A549 (cell line): ENCODE measurements around the gene ANXA3. TPM values are rescaled to one million over a fixed set of nuclear protein-coding genes. Genes with fewer than 3 reads are reported as not detected.

Experiments used
- ATAC-seq, 2 experiments: fragments of 200-7000 bp in 1 of 2; fragments of >200 bp in 1 of 2; cut with Nextera tagmentation in 1 of 2; cut with Tn5 transposase in 1 of 2; 3 replicates each; pipeline versions ENCODE4 v1.8.0 to v1.9.1; 2018 to 2020; ENCODE audit warnings: mild to moderate bottlenecking in 1 of 2, moderate library complexity in 1 of 2
- CTCF ChIA-PET: fragments of 300-600 bp; sonication (Branson Sonifier 250); formaldehyde crosslinking; extraction: SDS; loops from one replicate; lab custom pipeline; 2021; ENCODE audit warnings: antibody characterized with exemption, inconsistent platforms; lab: Yijun Ruan, JAX
- POLR2A ChIA-PET: fragments of 350-600 bp; formaldehyde crosslinking; extraction: SDS; loops from one replicate; lab custom pipeline; 2021; ENCODE audit warnings: antibody characterized with exemption, inconsistent platforms; lab: Yijun Ruan, JAX
- DNase-seq, 2 experiments: peaks; one replicate each; pipeline versions ENCODE4 v3.0.0 to v3.0.0-alpha.2; 2011 to 2016; ENCODE audit warnings: low read depth in 1 of 2, low spot score in 1 of 2
- FAIRE-seq: peaks from 2 replicates; lab custom pipeline; 2011; peaks lifted over from hg19 to GRCh38; lab: Jason Lieb, UNC
- H3K27ac ChIP-seq, 2 experiments: fragments of >200 bp; sonication (Bioruptor Twin); formaldehyde crosslinking; 3 replicates each; pipeline ENCODE4 v1.5.1; 2016 to 2017
- H3K4me1 ChIP-seq: fragments of >200 bp; sonication (Bioruptor Twin); formaldehyde crosslinking; 3 replicates; pipeline ENCODE4 v1.6.1; 2016
- H3K4me2 ChIP-seq: fragments of >200 bp; sonication (Bioruptor Twin); formaldehyde crosslinking; 3 replicates; pipeline ENCODE4 v1.6.1; 2016
- H3K4me3 ChIP-seq: fragments of >200 bp; sonication (Bioruptor Twin); formaldehyde crosslinking; 3 replicates; pipeline ENCODE4 v1.5.1; 2016
- H3K9me3 ChIP-seq: fragments of >200 bp; sonication (Bioruptor Twin); formaldehyde crosslinking; 3 replicates; pipeline ENCODE4 v1.6.1; 2016
- BCL3 ChIP-seq: fragments of >200 bp; sonication (Bioruptor Twin); formaldehyde crosslinking; IDR thresholded peaks from 3 replicates; pipeline ENCODE4 v1.6.1; 2016
- BHLHE40 ChIP-seq: IDR thresholded peaks from 2 replicates; pipeline ENCODE4 v1.6.1; 2012; ENCODE audit warnings: low read depth, low read length, inconsistent platforms
- CBX2 ChIP-seq: fragments of 200-600 bp; sonication (generic); IDR thresholded peaks from 2 replicates; pipeline ENCODE4 v1.6.1; 2016; ENCODE audit warnings: low read depth, mild to moderate bottlenecking, borderline replicate concordance
- CEBPB ChIP-seq, 2 experiments: fragments of >200 bp in 1 of 2; sonication (Bioruptor Twin) in 1 of 2; formaldehyde crosslinking in 1 of 2; IDR thresholded peaks; 2 replicates each; pipeline ENCODE4 v1.6.1; 2012 to 2016
- CHD2 ChIP-seq: fragments of 150-350 bp; IDR thresholded peaks from 2 replicates; pipeline ENCODE4 v1.6.1; 2014; ENCODE audit warnings: low read length; ENCODE audit not compliant: partially characterized antibody
- CHD4 ChIP-seq: fragments of 200-600 bp; sonication (generic); IDR thresholded peaks from 2 replicates; pipeline ENCODE4 v1.6.1; 2016; ENCODE audit warnings: antibody characterized with exemption, mild to moderate bottlenecking, borderline replicate concordance
- EHMT2 ChIP-seq: fragments of 200-600 bp; sonication (generic); IDR thresholded peaks from 2 replicates; pipeline ENCODE4 v1.6.1; 2016; ENCODE audit warnings: antibody characterized with exemption, low read depth, mild to moderate bottlenecking, moderate library complexity
- FOSB ChIP-seq: fragments of 250-450 bp; sonication (Bioruptor Pico); IDR thresholded peaks from 2 replicates; pipeline ENCODE4 v1.5.0; 2020; ENCODE audit warnings: mild to moderate bottlenecking, moderate library complexity
- GATA3 ChIP-seq: IDR thresholded peaks from 2 replicates; pipeline ENCODE4 v1.6.1; 2012; ENCODE audit warnings: borderline replicate concordance
- HDAC2 ChIP-seq: fragments of 200-600 bp; sonication (generic); IDR thresholded peaks from 2 replicates; pipeline ENCODE4 v1.6.1; 2016
- HES2 ChIP-seq: fragments of >200 bp; sonication (Bioruptor Twin); formaldehyde crosslinking; IDR thresholded peaks from 2 replicates; pipeline ENCODE4 v1.6.1; 2016
- HMGXB4 ChIP-seq: fragments of 250-450 bp; sonication (Bioruptor Pico); IDR thresholded peaks from 2 replicates; pipeline ENCODE4 v1.5.0; 2021; ENCODE audit warnings: mild to moderate bottlenecking, moderate library complexity, borderline replicate concordance
- KDM5A ChIP-seq: fragments of 200-600 bp; sonication (generic); IDR thresholded peaks from 2 replicates; pipeline ENCODE4 v1.6.1; 2016; ENCODE audit warnings: antibody characterized with exemption, mild to moderate bottlenecking
- MYC ChIP-seq: IDR thresholded peaks from 2 replicates; pipeline ENCODE4 v1.6.1; 2012; ENCODE audit warnings: mild to moderate bottlenecking, inconsistent platforms, low read length, improper control_type of control experiment, borderline replicate concordance
- NPAS2 ChIP-seq: fragments of 250-450 bp; sonication (Bioruptor Pico); IDR thresholded peaks from 2 replicates; pipeline ENCODE4 v1.8.0; 2022; ENCODE audit warnings: mild to moderate bottlenecking, moderate library complexity, borderline replicate concordance
- RAD21 ChIP-seq, 2 experiments: fragments of >200 bp in 1 of 2; sonication (Bioruptor Twin) in 1 of 2; formaldehyde crosslinking in 1 of 2; IDR thresholded peaks in 1 of 2; conservative IDR thresholded peaks in 1 of 2; 2 replicates in 1 of 2; 3 replicates in 1 of 2; pipeline ENCODE4 v1.6.1; 2012 to 2018; ENCODE audit warnings: inconsistent platforms in 1 of 2
- SREBF2 ChIP-seq: fragments of 450-650 bp; IDR thresholded peaks from 2 replicates; pipeline ENCODE4 v1.6.1; 2014; ENCODE audit warnings: mild to moderate bottlenecking, moderate library complexity
- TFCP2L1 ChIP-seq: fragments of 250-450 bp; sonication (Bioruptor Pico); IDR thresholded peaks from 2 replicates; pipeline ENCODE4 v1.5.0; 2021; ENCODE audit warnings: mild to moderate bottlenecking
- USF2 ChIP-seq: fragments of 450-650 bp; IDR thresholded peaks from 2 replicates; pipeline ENCODE4 v1.6.1; 2014; ENCODE audit warnings: antibody characterized with exemption
- ZFP36 ChIP-seq: fragments of 450-650 bp; IDR thresholded peaks from 2 replicates; pipeline ENCODE4 v1.6.1; 2014; ENCODE audit warnings: borderline replicate concordance; ENCODE audit not compliant: partially characterized antibody
- ZNF302 ChIP-seq: fragments of 250-450 bp; sonication (Bioruptor Pico); IDR thresholded peaks from 2 replicates; pipeline ENCODE4 v1.9.0; 2021; ENCODE audit warnings: inconsistent platforms, mild to moderate bottlenecking, moderate library complexity
- WGBS: methylation state at CpG from one replicate; pipeline ENCODE4 v1.1.6; 2017; ENCODE audit errors: missing lambda C conversion rate; 5-methylcytosine and 5-hydroxymethylcytosine counted together
- polyA plus RNA-seq, 4 experiments: library from polyadenylated mRNA; depleted of rRNA in 3 of 4; stranded (reverse); fragments of >200 nt; fragmentation: RNase III in 1 of 4; extraction: RNeasy Plus Mini Kit Qiagen cat#74134 plus additional on column Dnase treatment in 1 of 4; gene quantifications; 2 replicates in 3 of 4; 3 replicates in 1 of 4; pipeline ENCODE4 v1.2.3, GENCODE V29; 2011 to 2017

ANXA3 gene
- polyA plus RNA-seq, 2 of the 4 experiments (the other 2 are of a cell fraction) = 126 to 134 TPM

GRCh38 chr4:78630615-78631014, 79.0 kb downstream of the ANXA3 start:
- no peak for FAIRE-seq

GRCh38 chr4:78634011-78634664, 82.6 kb downstream of the ANXA3 start:
- WGBS = 74% methylated on average over 5 of the region's 5 CpGs
- H3K4me2 ChIP-seq = no peak overlapping the region
- TF ChIP-seq SREBF2 (no peak), BHLHE40 (no peak)
- TF ChIP-seq, all 56 proteins: peak for 0
- DNase-seq (no peak), FAIRE-seq (no peak), ATAC-seq (no peak)
- ChIA-PET POLR2A (no interaction called here), CTCF (interaction anchor here (0.6 to 4.0 kb wide), 3 partner anchors 8 to 13 kb away, joined by 3 to 21 read pairs (median 3); no protein-coding TSS in a partner anchor)
- Histone ChIP-seq H3K27ac (no peak overlapping the region), H3K4me1 (no peaks in the 10 kb centered on the region), H3K9me3 (no peaks in the 10 kb centered on the region), H3K4me3 (no peak overlapping the region)

More at GRCh38 chr4:78630615-78631014, 79.0 kb downstream of the ANXA3 start:
- ATAC-seq = no peak
- no peaks in the 10 kb centered on the region for H3K9me3 ChIP-seq
- no peak overlapping the region for H3K4me2 ChIP-seq
- POLR2A ChIA-PET = no interaction called here
- TF ChIP-seq NPAS2 (CRISPR knock-in tag) (no peak), TFCP2L1 (CRISPR knock-in tag) (no peak), ZNF302 (CRISPR knock-in tag) (no peak), EHMT2 (no peak), CHD4 (no peak), CEBPB (IDR thresholded peaks at IDR 0.05) (no peak), CBX2 (no peak), ZFP36 (no peak), FOSB (CRISPR knock-in tag) (no peak), USF2 (no peak), KDM5A (no peak), MYC (no peak), RAD21 (conservative IDR thresholded peaks at IDR 0.05 in 1 of 2, IDR thresholded peaks at IDR 0.05 in 1 of 2) (no peak), HDAC2 (no peak), CHD2 (no peak), GATA3 (no peak), BHLHE40 (no peak), HES2 (no peak), HMGXB4 (no peak), BCL3 (no peak)
- peaks cover 16% of the 10 kb centered on the region; the same call in 2 of the 3 replicates for H3K4me1 ChIP-seq
- 77% methylated on average over 2 of the region's 2 CpGs for WGBS
- H3K4me3 ChIP-seq = no peak overlapping the region
- no peak overlapping the region for H3K27ac ChIP-seq
- CTCF ChIA-PET = interaction anchor here (3.7 kb wide), 1 partner anchor 15 kb away, joined by 17 read pairs; no protein-coding TSS in a partner anchor
- no peak for DNase-seq
